Effector memory CD4-positive, alpha-beta T cell (primary cell): ENCODE results near the gene PLCB1.

ENCODE experiments used
- DNase-seq, 3 donors: peaks; one replicate each; pipeline ENCODE4 v3.0.0-alpha.2; 2020
- H3K27ac ChIP-seq: 2 replicates; pipeline ENCODE4 v1.7.0; 2013; ENCODE audit warnings: mild to moderate bottlenecking, low read length, moderate library complexity; ENCODE audit not compliant: insufficient read depth, poor library complexity, severe bottlenecking
- H3K27me3 ChIP-seq: replicated peaks from 2 replicates; pipeline ENCODE4 v1.7.0; 2013; ENCODE audit warnings: mild to moderate bottlenecking, low read length; ENCODE audit not compliant: insufficient read depth, control insufficient read depth, poor library complexity, severe bottlenecking
- H3K36me3 ChIP-seq: 2 replicates; pipeline ENCODE4 v1.7.0; 2013; ENCODE audit warnings: mild to moderate bottlenecking, low read length, moderate library complexity; ENCODE audit not compliant: control insufficient read depth, insufficient read depth
- H3K4me1 ChIP-seq: 2 replicates; pipeline ENCODE4 v1.7.0; 2013; ENCODE audit warnings: low read length, mild to moderate bottlenecking; ENCODE audit not compliant: control insufficient read depth, insufficient read depth, poor library complexity, severe bottlenecking
- H3K4me3 ChIP-seq: 2 replicates; pipeline ENCODE4 v1.7.0; 2013; ENCODE audit warnings: low read length, low read depth, mild to moderate bottlenecking; ENCODE audit not compliant: insufficient read depth, poor library complexity, severe bottlenecking
- H3K9me3 ChIP-seq: 2 replicates; pipeline ENCODE4 v1.7.0; 2013; ENCODE audit warnings: mild to moderate bottlenecking, low read length, moderate library complexity; ENCODE audit not compliant: control insufficient read depth

PLCB1 gene

DNA sequence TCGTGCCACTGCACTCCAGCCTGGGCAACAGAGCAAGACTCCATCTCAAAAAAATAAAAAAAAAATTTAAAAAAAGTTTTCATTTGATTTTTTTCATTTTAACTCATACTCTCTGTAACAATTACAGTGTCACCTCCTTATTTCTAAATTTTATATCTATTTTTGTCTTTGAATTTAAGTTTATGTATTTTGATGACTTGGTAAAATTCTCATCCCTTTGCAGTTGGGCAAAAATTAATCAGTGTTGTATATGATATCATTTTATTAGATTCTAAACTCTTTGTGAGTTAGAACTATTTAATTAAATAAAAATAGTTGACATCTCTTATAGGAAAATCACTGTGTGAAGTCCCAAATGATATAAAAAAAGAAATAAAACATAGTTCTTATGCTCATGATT is 270.7 kb downstream of the PLCB1 start:
- no peak overlapping the region for H3K4me3 ChIP-seq
- no peak for DNase-seq
- H3K27ac ChIP-seq, result no peak overlapping the region

DNA sequence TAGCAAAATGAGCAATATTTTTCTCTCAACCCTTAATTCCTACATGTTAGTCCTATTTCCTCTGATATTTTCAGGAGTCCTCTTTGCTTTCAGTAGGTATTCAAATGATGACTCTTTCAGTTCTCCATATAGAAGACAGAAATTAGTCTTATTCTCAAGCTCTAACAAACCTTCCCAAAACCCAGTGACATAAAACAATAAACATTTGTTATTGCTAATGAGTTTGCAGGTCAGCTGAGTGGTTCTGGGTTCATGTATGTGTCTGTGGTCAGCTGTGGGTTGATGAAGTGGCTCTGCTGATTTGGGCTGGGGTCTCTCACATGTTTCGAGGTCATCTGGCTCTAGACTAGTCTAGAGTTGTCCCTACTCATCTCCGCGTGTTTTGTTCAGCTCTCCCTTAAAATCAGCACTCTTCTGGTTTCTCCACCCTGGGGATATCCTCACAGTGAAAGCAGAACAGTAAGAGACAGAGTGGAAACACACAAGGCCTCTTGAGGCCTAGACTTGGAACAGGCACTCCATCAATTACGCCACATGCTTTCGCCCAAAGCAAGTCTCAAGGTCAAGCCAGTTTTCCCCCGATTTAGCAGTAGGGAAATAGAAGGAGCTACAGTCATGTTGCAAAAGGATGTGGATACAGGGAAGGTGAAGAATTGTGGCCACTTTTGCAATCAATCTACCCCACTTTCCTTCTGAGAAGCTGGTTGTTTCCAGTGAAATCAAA is 273.0 kb downstream of the PLCB1 start:
- no peaks in the 10 kb centered on the region for H3K9me3 ChIP-seq
- no peak overlapping the region for H3K27ac ChIP-seq
- no peaks in the 10 kb centered on the region for H3K36me3 ChIP-seq
- H3K27me3 ChIP-seq, result no peaks in the 10 kb centered on the region
- no peak overlapping the region for H3K4me3 ChIP-seq
- no peaks in the 10 kb centered on the region for H3K4me1 ChIP-seq
- DNase-seq, result no peak

More for the DNA sequence above, 270.7 kb downstream of the PLCB1 start:
- no peaks in the 10 kb centered on the region for H3K27me3 ChIP-seq
- no peaks in the 10 kb centered on the region for H3K4me1 ChIP-seq
- no peaks in the 10 kb centered on the region for H3K9me3 ChIP-seq
- no peaks in the 10 kb centered on the region for H3K36me3 ChIP-seq

GRCh38 chr20:8406391-8406790 is 274.3 kb downstream of the PLCB1 start:
- Histone ChIP-seq H3K27ac (no peak overlapping the region), H3K4me3 (no peak overlapping the region), H3K9me3 (no peaks in the 10 kb centered on the region), H3K36me3 (no peaks in the 10 kb centered on the region), H3K27me3 (no peaks in the 10 kb centered on the region), H3K4me1 (no peaks in the 10 kb centered on the region)
- no peak for DNase-seq

DNA sequence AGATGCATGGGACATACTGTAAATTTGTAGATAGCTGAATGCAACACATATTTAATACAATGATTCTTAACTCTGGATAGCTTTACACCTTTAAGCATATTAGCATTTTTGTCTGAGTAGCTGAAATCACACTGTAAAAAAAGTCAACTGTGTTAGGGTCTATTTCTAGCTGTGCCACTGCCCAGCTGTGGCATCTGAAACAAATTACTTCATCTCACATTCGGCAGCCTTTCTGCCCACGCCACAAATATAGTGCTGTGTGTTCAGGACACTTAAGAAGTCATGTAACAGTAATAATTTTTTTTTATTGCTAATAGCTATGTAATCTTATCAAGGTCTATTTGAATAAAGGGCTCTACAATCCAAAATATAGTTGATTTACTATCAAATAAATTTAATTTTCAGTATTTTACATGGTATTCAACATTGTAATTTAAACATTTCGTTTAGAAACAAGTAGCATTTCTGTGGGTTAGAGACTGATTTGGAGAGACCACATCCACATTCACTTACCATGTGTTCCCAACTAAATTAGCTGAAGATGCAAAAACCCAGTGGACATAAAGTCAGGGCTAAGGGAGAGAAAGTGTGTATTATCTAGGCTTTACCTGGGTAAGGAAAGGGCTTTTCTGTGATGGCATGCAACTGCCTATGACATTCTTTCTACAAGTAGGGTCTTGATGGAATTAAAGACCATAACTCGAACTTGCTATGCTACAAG is 276.7 kb downstream of the PLCB1 start:
- no peaks in the 10 kb centered on the region for H3K27me3 ChIP-seq
- no peaks in the 10 kb centered on the region for H3K4me1 ChIP-seq
- no peak overlapping the region for H3K27ac ChIP-seq
- no peak overlapping the region for H3K4me3 ChIP-seq
- no peaks in the 10 kb centered on the region for H3K9me3 ChIP-seq
- no peaks in the 10 kb centered on the region for H3K36me3 ChIP-seq
- DNase-seq, result no peak

DNA sequence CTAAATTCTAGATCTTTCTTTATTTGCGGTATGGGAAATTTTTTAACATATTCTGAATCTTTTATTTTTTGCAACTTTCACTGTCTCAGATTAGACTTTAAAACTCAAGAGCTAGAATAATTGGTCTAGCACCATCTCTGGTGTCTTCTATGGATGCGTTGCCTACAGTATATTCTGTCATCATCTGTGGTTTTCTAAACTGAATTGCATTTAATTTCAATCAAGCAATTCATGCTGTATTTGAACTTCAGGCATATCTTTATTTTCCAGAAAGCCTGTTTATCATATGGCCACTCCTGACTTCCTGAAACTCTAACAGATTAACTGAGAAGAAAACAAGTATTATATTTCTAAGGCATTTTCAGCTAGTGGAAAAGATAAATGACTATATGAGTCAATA is 281.6 kb downstream of the PLCB1 start:
- Histone ChIP-seq H3K9me3 (no peaks in the 10 kb centered on the region), H3K27me3 (no peaks in the 10 kb centered on the region), H3K4me3 (no peak overlapping the region), H3K27ac (no peak overlapping the region), H3K4me1 (no peaks in the 10 kb centered on the region), H3K36me3 (no peaks in the 10 kb centered on the region)
- DNase-seq, result no peak

DNA sequence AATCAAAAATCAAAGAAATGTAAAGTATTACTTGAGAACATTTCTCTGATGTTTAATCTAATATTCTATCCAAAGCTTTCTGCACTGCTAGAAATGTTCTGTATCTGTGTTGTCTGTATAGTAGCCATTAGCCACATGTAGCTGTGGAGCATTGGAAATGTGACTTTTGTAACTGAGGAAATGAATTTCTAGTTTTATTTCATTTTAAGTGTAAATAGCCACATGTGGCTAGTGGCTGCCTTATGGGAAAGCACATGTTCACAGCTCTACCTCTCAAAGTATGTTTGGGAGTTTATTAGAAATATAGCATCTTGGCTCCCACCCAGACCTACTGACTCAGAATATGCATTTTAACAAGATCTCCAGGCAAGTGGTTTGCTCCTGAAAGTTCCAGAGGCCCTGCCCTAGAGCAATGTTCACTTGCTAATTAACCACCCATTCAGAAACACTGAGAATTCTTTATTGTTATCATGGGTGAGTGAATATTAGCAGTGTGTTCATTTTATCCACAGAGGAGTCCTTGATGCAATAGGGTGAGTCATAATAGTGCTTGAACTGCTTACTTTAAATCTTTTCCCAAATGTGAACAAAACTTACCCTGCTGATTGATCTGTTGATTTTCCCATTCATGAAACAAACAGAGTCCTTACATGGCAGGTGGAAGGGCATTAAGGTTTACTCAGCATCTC is 282.7 kb downstream of the PLCB1 start:
- H3K9me3 ChIP-seq, result no peaks in the 10 kb centered on the region
- no peak overlapping the region for H3K27ac ChIP-seq
- DNase-seq, result no peak
- H3K36me3 ChIP-seq, result no peaks in the 10 kb centered on the region
- no peaks in the 10 kb centered on the region for H3K27me3 ChIP-seq
- no peak overlapping the region for H3K4me3 ChIP-seq
- no peaks in the 10 kb centered on the region for H3K4me1 ChIP-seq

GRCh38 chr20:8421981-8422380 is 289.9 kb downstream of the PLCB1 start:
- no peaks in the 10 kb centered on the region for H3K27me3 ChIP-seq
- DNase-seq, result no peak
- H3K36me3 ChIP-seq, result no peaks in the 10 kb centered on the region
- no peak overlapping the region for H3K4me3 ChIP-seq
- no peaks in the 10 kb centered on the region for H3K9me3 ChIP-seq
- H3K4me1 ChIP-seq, result no peaks in the 10 kb centered on the region
- H3K27ac ChIP-seq, result no peak overlapping the region

- Histone ChIP-seq H3K27ac (no peak overlapping the region), H3K36me3 (no peaks in the 10 kb centered on the region), H3K27me3 (no peaks in the 10 kb centered on the region), H3K4me1 (no peaks in the 10 kb centered on the region), H3K4me3 (no peak overlapping the region), H3K9me3 (no peaks in the 10 kb centered on the region)
- DNase-seq, result no peak
Measured at GRCh38 chr20:8423482-8423881, 291.4 kb downstream of the PLCB1 start.

DNA sequence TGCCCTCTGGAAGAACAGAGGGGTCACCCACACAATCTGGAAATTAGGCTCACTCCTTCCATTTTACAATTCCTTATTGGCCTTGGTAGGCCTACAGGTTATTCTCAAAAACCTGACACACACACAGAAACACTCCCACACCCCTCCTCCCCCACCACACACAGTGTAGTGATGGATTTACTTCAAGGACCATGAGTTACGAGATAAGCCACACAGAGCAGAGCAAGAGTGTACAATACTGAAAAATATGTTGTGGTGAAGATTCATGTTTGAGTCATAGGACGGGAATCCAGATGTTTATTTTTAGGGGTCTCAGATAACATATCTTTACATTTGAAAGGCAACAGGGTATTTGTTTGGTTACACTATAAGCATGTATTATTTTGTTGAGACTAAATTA is 291.9 kb downstream of the PLCB1 start:
- no peak overlapping the region for H3K4me3 ChIP-seq
- H3K27ac ChIP-seq, result no peak overlapping the region
- H3K9me3 ChIP-seq, result no peaks in the 10 kb centered on the region
- no peaks in the 10 kb centered on the region for H3K27me3 ChIP-seq
- no peaks in the 10 kb centered on the region for H3K4me1 ChIP-seq
- H3K36me3 ChIP-seq, result no peaks in the 10 kb centered on the region
- no peak for DNase-seq

- no peaks in the 10 kb centered on the region for H3K27me3 ChIP-seq
- no peak for DNase-seq
- H3K4me1 ChIP-seq, result no peaks in the 10 kb centered on the region
- no peak overlapping the region for H3K4me3 ChIP-seq
- H3K27ac ChIP-seq, result no peak overlapping the region
- H3K9me3 ChIP-seq, result no peaks in the 10 kb centered on the region
- no peaks in the 10 kb centered on the region for H3K36me3 ChIP-seq
Measured at GRCh38 chr20:8425016-8425415, 292.9 kb downstream of the PLCB1 start.
